OCI-LY7 (cell line): ENCODE data around the gene OR4D1.
A peak's percentile ranks its signal among the peaks of the same experiment; 100 is the strongest.

Source experiments
- EZH2phosphoT487 ChIP-seq: fragments of 200-600 bp; sonication (generic); IDR thresholded peaks from 2 replicates; pipeline ENCODE4 v1.6.1; 2018; ENCODE audit warnings: low read depth, borderline replicate concordance, mild to moderate bottlenecking, mixed run types, antibody characterized with exemption, low read length, moderate library complexity, mixed read lengths
- TF ChIP-seq, protein P1 (sequence below): fragments of 200-600 bp; sonication (generic); conservative IDR thresholded peaks from 2 replicates; pipeline ENCODE4 v1.5.1; 2014; ENCODE audit warnings: mild to moderate bottlenecking, antibody characterized with exemption, low read length, moderate library complexity, mixed read lengths

DNA sequence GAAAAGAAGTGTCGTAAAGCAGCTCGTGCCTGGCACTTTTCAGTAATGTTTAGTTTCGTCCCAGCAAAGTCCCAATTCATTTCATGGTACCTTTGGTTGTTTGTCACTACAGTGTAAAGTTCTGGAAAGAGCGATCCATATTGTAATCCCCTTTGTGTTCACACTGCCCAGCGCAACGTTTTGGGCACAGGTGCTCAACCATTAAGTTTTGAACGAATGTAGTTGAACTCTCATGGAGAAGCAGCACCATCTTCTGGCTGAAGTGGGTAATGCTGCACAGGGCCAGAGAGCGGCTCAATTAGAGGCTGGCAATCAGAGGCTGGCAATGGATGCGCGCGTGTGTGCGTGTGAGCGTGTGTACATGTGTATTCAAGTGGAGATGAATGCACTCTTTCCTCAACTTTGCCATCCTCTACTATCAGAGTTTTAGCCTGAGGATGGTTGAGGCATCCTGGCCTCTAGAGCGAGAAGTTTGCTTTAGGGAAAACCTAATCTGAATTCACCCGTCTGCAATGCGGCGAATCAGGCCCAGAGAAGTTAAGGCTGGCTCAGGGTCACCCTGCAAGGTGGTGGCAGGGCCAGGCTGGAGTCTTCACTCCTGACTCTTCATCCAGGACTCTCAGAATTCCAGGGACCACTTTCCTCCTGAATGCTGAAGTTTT lies 35.1 kb upstream of the OR4D1 start:
- TF ChIP-seq, protein P1, sequence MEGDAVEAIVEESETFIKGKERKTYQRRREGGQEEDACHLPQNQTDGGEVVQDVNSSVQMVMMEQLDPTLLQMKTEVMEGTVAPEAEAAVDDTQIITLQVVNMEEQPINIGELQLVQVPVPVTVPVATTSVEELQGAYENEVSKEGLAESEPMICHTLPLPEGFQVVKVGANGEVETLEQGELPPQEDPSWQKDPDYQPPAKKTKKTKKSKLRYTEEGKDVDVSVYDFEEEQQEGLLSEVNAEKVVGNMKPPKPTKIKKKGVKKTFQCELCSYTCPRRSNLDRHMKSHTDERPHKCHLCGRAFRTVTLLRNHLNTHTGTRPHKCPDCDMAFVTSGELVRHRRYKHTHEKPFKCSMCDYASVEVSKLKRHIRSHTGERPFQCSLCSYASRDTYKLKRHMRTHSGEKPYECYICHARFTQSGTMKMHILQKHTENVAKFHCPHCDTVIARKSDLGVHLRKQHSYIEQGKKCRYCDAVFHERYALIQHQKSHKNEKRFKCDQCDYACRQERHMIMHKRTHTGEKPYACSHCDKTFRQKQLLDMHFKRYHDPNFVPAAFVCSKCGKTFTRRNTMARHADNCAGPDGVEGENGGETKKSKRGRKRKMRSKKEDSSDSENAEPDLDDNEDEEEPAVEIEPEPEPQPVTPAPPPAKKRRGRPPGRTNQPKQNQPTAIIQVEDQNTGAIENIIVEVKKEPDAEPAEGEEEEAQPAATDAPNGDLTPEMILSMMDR, result peak; percentile 95
- TF ChIP-seq EZH2phosphoT487, result no peak
